ENCODE data around the gene PPCS.
"Not testable (repeated sequence)": the region's sequence is repeated elsewhere in the genome, so short reads cannot be mapped to it uniquely, and the experiment has no call there.

The PPCS gene

DNA sequence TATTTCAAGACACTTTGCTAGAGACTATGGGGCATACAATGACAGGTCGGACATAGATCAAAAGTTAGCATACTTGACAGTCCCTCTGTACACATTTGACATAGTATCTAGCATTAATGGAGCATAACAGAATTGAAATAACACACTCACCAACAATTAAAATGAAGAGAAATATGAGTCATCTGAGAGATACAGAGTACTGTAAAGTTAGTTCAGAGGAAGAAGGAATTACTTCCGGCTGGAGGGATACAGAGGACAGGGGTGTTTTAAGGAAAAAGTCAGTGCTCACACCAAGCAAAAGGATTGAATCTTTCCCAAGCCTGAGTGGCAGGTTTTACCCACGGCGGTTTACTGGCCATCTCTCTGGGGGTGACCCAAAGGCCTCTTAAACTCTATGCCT is 3.0 kb upstream of the PPCS start:
- DNase-seq (ENCODE audit: low read depth) = no peak

DNA sequence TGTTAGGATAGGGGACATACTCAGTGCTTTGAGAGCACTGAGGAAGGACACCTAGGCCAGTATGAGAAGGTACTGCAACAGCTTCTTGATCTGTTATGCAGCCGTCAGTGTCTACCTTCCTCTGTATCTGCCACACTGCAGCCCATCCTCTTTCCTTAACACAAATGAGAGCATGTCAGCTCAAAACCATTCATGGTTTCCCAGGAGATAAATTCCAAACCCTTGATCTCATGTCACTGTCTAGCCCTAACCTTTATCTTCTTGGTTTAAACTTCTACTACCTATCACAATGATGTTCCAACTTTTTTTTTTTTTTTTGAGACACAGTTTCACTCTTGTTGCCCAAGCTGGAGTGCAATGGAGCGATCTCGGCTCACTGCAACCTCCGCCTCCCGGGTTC is 1.9 kb upstream of the PPCS start:
- DNase-seq (ENCODE audit: low read depth) = no peak

DNA sequence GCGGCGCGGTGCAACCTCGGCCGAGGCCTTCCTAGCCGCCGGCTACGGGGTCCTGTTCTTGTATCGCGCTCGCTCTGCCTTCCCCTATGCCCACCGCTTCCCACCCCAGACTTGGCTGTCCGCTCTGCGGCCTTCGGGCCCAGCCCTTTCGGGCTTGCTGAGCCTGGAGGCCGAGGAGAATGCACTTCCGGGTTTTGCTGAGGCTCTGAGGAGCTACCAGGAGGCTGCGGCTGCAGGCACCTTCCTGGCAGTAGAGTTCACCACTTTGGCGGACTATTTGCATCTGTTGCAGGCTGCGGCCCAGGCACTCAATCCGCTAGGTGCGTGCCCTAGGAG is 379 bp downstream of the PPCS start:
- peak; percentile 45 for DNase-seq (ENCODE audit: low read depth)

DNA sequence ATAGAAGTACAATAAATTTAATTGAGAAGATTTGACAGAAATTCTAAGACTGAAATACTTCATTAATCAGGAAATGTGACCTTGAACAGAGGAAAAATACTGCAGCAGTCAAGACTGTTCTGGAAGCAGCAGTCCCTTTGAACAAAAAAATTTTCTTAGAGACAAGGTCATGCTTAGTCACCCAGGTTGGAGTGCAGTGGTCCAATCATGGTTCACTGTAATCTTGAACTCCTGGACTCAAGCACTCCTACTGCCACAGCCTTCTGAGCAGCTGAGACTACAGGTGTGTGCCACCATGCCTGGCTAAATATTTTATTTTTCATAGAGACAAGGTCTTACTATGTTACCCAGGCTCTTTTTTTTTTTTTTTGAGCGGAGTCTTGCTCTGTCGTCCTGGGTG is 4.9 kb downstream of the PPCS start:
- no peak for DNase-seq (ENCODE audit: low read depth)

DNA sequence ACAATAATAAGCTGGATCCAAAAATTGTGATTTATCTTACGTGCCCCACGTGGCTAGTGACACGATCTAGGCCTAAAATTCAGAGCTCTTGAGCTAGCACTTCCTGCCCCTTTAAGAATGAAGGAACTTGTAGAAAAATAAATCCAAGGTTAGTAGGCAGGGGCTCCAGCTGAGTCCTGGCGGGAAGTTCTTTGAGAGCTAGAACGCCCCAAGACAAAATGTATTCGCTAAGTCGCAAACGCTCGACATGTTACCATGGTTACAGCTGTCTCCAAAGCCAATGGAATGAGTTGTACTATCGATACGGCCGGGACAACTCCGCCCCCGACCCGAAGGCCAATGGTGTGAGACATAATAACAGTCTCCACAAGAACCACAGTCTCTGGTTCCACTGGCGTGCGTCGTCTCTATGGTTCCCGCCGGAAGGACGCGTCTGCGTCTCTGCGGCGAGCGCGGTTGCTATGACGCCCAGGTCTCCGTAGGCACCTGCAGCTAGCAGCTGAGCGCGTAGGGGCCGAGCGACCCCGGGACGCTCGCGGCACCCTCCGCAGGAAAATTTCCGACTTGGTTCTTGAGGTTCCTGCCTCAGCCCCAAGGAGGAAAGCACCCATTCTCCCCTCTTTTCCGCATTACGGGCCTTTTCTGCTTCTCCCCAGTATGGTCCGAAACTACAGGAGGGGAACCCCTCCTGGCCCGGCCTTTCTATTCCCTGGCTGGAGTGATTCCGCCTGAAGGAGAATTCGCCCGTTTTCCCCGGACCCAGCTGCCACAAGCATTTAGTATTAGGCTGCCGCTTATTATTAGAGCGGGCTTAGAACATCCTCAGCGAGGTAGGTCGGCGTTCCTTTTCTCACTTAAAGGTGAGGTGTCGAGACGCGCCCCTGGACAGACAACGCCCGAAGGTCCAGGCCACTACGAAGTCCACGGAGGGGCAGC is 6.8 kb downstream of the PPCS start, which contains the start of gene CCDC30:
CCDC30 (plus strand) TSS at position 459 of the 936 bp plus-strand sequence. CDS start 17,266 bp downstream, outside the sequence.
- peak; percentile 91 for DNase-seq (ENCODE audit: low read depth)

DNA sequence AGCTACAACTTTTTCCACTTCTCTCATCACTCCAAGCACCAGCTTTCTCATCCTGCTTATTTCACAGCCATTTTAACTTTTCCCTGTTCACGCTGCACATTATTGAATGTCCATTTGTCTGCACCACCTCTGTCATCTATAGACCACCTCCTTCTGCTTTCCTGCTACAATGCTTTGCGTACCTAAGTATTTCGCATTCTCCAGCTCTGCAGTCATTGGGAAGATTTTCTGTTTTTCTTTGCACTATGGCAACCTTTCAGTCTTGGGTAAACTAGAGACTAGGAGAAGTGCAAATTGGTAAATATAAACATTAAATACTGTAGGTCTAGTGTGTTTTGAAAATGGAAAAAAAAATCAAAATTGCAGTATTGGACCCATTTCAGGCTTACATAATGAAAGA is 7.6 kb downstream of the PPCS start:
- no peak for DNase-seq (ENCODE audit: low read depth)

DNA sequence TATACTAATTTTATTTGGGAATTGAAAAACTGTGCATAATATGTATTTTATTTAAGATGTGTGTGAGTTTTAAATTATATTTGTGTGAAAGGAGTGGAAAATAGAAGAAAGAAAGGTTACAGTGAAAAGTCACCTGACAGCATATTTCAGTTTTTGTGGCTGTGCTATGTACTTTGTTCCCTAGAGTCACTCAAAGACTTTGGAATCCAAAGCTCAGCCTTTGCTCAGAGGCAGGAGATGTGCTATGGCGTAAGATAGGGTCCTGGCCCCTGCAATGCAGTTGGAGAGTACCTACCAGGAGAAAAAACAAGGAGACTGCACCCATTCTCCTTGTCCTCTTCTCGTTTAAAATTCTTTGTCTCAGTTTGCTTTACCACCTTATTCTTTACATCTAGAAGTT is 9.7 kb downstream of the PPCS start:
- no peak for DNase-seq (ENCODE audit: low read depth)

DNA sequence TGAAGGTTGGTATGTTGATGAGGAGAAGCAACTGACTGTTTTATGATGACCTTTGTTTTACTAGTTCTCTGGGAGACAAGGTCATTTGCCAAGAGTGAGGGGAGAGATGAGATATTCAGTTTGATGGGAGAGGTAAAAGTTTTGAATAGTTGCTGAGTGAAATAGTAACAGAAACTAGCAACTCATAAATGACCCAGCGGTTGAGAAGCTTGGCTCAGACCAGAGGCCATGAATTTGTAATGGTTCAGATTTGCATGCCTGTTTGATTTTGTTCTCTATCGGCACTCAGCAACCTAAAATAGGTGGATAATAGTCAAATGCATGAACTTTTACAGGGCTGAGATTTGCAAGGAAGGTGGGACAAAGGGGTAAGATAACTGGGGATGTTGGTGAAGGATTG is 13.4 kb downstream of the PPCS start:
- DNase-seq (ENCODE audit: low read depth) = no peak

DNA sequence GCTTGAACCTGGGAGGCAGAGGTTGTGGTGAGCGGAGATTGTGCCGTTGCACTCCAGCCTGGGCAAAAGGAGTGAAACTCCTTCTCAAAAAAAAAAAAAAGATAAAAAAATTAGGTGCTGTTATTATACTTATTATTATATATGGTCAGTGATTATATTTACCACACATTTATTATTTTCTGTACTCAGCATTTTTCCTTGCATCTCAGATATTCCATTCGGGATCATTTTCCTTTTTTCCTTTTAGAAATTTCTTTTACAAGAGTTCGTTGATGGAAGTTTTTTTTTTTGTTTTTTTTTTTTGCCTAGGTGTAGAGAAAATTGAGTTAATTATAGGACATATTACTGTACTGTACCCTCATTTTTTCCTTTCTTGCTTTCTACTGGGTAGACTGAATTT is 20.3 kb downstream of the PPCS start:
- DNase-seq (ENCODE audit: low read depth) = no peak

DNA sequence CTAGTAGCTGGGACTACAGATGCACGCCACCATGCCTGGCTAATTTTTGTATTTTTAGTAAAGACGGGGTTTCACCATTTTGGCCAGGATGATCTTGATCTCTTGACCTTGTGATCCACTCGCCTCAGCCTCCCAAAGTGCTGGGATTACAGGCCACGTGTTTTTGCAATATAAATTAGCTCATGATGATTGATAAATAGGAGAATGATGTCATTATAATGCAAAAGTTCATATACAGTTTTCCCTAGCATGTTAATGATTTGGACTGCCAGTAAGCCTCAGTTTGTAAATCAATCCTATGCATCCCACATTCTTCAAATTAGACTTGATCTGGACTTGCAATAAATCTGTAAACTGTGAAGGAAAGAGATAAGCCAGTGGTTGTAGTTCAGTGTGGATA is 21.0 kb downstream of the PPCS start:
- DNase-seq (ENCODE audit: low read depth) = not testable (repeated sequence)

DNA sequence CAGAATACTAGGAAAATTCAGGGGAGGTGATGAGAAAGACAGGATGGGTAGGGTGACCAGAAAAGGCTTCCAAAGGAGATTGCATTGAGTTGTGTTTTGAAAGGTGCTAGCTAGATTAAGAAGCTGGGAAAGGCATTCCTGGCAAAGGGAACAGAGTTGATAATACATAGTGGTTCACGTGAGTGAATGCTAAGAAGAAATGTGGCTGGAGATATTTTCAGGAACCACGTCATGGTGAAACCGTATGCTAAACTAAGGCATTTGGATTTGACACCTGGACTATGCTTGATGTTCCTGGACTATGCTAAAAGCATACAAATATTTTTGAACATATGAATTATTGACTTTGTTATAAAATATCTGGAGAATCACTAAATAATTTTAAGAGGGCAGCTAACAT is 21.4 kb downstream of the PPCS start:
- no peak for DNase-seq (ENCODE audit: low read depth)

DNA sequence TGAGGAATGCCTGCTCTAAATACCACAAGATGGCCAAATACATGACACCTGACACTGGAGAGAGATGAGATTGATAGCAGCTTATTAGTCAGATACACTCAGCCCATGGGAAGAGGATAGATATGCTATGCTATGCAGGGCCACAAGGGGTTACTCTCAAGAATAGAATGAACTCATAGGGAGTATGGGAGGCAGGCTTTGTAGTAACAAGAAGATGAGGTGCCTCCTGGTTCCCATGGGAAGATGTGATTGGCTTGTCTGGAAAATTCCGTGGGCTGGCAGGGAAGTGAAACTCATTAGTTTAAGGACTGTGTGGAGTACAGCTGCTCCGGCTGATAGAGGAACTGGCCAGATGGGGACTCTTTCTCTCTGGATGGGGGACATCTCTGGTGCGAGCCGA is 23.3 kb downstream of the PPCS start:
- no peak for DNase-seq (ENCODE audit: low read depth)

DNA sequence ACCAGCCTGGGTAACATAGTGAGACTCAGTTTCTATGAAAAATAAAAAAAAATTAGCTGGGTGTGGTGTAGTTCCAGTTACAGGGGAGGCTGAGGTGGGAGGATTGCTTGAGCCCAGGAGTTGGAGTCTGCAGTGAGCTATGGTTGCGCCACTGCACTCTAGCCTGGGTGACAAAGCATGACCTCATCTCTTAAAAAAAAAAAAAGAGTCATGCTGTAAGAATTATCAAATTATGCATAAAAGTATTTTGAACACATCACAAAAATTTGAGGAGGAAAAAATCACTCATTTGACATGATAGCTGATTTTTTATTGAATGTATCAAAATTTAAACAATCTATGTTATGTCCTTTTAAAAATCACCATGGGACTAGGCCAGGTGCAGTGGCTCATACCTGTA is 24.6 kb downstream of the PPCS start:
- DNase-seq (ENCODE audit: low read depth) = no peak

DNA sequence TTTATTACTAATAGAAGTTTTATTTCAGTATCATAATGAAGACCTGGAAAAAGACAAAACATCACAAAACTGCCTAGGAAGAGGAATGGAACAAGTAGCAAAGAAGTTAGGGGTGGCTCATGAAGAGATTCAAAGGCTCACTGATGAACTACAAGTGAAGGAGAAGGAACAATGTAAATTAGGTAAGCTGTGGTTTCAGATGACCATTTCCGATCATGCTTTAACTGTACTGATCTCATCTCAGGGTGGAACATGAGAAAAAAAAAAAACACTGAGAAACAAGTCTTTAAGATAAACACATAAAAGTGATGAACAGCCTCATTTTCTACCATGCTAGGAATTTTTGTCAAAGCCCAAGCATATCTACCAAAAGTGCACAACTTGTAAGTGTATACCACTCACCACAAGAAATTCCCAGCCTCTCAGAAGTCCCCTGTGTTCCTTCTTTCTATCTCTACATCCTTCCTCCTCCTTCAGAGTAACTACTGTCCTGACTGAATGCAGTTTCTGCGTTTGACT is 26.4 kb downstream of the PPCS start:
- no peak for DNase-seq (ENCODE audit: low read depth)

DNA sequence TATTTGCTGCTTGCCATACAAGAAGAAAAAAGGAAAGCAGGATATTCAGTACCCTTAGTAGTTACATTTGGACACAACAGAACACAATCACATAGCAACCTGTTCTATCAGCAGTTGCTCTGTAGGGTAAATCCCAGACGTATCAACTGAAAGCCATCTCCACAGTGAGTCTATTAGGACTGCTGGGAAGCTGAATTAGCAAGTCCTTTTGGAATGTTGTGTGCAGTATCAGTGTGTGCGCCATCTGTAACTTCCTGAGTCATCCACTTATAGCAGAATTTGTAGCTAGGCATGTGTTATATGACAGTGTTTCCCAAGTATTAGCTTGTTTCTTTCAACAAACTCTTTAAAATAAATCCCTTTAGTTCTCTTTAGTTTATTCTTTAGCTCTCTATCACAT is 28.0 kb downstream of the PPCS start:
- DNase-seq (ENCODE audit: low read depth) = no peak

DNA sequence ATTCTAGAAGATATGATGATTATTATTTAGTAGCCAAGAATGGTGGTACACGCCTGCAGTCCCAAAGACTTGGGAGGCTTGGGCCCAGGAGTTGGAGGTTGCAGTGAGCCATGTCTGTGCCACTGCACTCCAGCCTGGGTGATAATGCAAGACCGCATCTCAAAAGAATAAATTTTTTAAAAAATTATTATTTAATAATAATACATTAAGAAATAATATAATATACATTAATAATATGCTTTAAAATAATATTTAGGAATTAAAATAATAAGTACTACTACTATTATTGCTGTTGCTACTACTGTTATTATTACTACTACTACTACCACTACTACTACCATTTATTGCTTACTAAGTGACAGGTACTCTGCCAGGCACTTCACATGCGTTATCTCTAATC is 33.9 kb downstream of the PPCS start:
- no peak for DNase-seq (ENCODE audit: low read depth)

DNA sequence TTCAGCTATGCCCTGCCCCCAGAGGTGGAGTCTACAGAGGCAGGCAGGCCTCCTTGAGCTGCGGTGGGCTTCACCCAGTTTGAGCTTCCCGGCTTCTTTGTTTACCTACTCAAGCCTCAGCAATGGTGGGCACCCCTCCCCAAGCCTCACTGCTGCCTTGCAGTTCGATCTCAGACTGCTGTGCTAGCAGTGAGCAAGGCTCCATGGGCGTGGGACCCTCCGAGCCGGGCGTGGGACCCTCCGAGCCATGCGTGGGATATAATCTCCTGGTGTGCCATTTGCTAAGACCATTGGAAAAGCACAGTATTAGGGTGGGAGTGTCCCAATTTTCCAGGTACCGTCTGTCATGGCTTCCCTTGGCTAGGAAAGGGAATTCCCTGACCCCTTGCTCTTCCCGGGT is 45.7 kb downstream of the PPCS start:
- DNase-seq (ENCODE audit: low read depth) = not testable (repeated sequence)

DNA sequence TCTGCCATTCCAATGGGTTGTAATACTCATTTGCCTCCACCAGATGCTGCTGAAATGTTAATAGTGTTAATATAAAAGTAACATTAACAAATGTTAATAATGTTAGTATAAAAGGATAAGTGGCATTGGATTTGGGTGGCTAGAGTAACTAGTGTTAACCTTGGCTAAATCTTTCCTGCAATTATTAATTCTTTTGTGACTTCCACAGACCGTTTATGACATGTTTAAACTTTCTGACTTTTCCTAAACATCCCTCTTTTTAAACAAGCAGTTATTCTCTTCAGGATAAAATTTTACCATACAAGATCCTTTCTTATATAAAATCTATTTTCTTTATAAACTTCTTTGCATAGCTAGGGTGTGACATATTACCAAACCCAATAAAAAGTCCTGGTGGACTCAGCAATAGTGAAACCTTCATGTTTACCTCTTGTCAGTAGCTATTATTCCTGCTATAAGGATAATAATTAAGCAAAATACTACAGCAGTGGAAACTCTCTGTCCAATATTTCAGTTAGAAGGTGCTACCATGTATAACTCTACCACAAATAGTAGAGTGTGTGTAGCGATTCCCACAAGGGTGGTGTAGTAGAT is 48.3 kb downstream of the PPCS start:
- no peak for DNase-seq (ENCODE audit: low read depth)

DNA sequence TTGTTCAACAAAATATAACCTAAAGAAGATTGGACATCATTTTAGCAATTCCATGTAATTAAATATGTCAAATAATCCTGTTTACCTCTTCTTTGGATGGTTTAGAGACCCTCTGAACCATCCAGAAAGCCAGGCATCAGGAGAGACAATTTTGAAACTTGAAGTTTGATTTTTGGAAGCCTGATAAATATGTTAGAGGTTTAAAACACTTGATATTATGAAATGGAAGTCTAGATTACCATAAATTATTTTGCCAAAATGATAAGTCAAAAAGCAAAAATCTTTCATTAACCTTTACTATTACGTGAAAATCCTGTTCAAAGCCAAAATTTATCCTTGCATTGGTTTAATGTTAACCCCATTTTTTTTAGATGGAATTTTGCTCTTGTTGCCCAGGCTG is 50.2 kb downstream of the PPCS start:
- no peak for DNase-seq (ENCODE audit: low read depth)

Measured in activated T-cell treated with anti-CD3 and anti-CD28 coated beads for 48 hours (primary cell).